Fibroblast of peridontal ligament (primary cell): ENCODE results near the gene ZBTB34.

Experiments used
- DNase-seq: peaks from one replicate; pipeline ENCODE4 v3.0.0-alpha.2; 2010; ENCODE audit errors: extremely low read depth

The ZBTB34 gene

DNA sequence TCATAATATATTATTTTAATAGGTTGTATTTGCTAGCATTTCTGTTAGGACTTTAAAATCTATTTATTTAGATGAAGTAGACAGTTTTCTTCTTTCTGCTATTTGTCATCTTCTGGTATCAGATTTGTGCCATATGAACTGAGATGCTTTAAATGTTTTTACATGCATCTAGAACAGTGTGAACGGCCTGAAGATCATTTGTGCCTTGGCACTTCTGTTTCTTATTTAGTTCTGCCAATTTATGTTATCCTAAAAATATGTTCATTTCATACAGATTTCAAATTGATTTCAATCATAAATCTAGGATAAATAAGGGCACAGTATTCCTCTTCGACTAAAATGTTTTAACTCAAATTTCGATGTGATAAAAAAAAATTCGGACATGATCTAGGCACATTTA lies 16.1 kb downstream of the ZBTB34 start:
- no peak for DNase-seq

DNA sequence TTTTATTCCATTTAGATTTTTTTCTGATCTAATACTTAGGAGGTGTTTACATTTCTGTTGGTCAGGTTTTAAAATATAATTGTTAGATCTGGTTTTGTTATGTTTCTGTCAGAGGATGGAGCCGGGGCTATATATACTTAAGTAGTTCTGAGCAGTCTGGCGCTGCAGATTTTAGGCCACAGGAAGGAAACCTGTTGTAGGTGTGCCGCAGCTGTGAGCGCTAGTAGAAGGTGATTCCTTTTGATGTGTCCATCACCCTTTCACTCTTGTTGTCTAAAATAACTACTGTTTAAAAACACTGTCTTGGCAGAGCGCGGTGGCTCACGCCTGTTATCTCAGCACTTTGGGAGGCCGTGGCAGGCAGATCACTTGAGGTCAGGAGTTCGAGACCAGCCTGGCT lies 17.0 kb downstream of the ZBTB34 start:
- DNase-seq: no peak

DNA sequence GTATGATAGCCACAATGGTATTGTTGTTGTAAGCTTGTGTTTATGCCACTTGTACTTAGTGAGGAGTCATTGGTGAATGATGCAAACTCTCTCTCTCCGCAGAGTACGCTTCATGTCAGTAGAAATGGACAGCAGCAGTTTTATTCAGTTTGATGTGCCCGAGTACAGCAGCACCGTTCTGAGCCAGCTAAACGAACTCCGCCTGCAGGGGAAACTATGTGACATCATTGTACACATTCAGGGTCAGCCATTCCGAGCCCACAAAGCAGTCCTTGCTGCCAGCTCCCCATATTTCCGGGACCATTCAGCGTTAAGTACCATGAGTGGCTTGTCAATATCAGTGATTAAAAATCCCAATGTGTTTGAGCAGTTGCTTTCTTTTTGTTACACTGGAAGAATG lies 18.8 kb downstream of the ZBTB34 start:
- no peak for DNase-seq

DNA sequence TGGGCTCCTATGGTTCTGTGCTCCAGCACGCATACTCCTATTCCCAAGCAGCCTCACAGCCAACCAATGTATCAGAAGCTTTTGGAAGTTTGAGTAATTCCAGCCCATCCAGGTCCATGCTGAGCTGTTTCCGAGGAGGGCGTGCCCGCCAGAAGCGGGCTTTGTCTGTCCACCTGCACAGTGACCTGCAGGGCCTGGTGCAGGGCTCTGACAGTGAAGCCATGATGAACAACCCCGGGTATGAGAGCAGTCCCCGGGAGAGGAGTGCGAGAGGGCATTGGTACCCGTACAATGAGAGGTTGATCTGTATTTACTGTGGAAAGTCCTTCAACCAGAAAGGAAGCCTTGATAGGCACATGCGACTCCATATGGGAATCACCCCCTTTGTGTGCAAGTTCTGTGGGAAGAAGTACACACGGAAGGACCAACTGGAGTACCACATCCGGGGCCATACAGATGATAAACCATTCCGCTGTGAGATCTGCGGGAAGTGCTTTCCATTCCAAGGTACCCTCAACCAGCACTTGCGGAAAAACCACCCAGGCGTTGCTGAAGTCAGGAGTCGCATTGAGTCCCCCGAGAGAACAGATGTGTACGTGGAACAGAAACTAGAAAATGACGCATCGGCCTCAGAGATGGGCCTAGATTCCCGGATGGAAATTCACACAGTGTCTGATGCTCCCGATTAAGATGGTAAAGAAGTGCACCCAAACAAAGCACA lies 19.9 kb downstream of the ZBTB34 start:
- no peak for DNase-seq

DNA sequence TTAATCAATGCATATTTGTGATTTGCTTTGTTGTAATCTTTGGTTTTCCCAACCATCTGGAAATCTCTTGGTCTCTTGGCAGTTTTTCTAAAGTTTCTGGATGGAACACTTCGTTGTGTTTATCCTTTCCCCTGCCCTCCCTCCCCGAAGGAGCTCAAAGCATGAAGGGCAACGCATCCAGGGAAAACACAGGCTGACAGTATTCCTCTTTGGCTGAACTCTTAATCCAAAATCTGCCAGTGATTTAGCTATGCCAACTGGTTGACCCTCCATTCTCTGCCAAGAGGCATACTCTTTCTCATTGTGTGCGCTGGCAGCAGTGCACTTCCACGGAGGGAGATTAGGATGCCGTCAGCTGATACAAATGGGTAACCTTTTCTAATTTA lies 20.5 kb downstream of the ZBTB34 start:
- no peak for DNase-seq

DNA sequence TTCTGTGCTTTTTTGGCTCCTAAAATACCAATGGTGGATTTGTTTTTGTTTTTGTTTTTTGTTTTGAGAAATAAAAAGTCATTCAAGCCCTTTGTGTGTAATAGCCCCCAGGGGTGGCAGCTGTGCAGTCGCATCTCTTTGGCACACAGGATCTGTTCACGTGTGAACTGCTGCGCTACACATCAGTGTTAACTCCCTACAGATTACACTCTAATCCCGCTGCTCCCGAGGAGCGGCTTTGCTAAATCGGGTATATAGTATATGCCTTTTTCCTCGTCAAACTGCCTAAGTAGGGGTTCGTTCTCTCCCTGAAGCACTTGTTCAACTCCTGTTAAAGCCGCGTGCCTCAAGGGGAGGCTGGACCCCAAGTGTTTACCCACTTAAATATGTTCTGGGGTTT lies 22.3 kb downstream of the ZBTB34 start:
- no peak for DNase-seq

DNA sequence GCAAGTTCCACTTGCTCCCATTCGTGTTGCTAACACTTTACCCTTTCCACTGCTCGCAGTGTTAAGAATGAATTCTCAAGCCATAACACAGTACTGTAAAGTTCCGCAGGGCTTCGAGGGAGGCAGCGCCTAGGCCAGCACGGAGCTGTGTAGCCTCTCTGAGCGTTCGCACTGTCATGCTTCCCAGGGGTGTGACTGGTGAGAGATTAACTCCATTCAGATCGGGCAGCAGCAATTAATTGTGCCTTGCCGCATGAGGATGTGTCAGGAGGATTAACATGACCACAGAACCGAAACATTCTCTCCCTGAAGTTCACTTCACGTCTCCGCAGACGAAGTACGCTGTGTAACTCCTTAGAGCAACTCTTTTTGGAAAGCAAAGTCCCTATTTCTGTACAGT lies 23.2 kb downstream of the ZBTB34 start:
- DNase-seq: no peak

DNA sequence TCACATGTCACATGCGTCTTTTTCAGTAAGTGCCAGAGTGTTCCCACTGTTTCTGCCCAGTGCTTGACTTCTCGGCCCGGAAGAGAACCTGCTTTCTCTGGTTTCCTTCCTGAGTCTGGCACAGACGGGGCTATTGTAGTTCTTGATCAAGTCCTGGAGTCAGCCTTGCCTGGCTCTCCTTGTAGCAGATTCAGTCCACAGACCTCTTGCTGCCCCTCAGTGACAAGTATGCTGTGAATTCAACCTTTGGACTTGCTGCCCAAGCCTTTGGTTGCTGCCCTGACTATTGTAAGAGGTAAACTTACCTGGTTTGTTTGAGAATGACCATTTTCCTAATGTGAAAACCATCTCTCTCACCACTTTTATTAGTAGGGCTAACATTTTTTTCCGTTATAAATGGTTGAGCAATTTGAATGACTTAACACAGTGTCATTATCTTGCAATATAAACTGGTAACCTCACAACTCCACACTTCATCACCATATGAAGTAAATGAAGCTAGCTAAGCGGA lies 24.7 kb downstream of the ZBTB34 start:
- peak; percentile 12 for DNase-seq

DNA sequence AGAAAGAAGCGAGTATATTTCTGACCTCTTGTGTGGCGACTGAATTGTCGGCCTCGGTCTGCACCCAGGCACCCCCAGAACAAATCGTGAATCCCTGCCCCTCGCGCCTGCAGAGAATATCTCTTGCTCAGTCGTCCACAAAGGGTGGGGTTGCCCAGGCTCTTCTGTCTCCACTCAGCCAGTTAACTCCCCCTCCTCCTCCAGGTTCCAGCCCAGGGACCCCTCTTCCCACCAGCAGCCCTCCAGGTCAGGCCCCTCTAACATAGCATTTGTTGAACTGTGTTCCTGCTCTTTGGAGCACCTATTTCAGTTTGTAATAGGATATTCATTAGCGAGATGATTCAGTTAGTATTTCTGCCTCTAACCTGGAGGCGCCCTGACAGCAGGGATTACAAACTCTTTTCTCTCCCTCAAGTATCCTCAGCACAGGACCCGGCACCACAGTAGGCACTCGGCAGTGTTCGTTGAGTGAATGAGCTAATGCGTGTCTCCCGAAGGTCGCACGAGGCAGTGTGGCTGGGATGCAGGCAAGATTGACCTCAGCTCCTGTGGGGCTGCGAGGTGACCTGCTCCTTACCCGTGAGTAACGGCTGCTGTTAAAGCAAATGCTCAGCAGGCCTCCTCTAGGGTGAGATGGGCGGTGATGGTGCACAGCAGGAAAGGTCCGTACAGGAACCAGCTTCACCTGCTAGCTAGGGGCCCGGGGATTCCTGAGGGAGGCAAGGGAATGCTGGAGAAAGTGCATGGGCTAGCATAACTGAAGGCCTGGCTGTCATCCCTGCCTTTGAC lies 25.8 kb downstream of the ZBTB34 start:
- DNase-seq: no peak

DNA sequence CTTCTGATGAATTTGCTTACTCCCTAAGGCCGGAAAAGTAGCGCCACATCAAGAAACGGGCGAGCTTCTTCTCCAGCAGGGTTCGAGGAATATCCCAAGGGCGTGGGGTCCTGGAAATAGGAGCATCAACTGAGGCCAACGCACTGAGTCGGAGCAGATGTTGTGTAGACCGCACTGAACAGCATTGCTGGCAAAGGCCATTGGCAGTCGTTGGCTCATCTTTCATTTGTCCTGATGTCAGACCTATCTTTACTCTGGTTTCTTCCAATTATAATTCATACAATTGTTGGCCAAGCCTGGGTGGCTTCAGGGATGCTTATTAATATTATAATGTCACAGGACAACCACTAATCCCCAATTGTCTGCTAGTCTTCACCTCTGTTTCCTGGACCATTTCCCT lies 26.5 kb downstream of the ZBTB34 start:
- DNase-seq: no peak

DNA sequence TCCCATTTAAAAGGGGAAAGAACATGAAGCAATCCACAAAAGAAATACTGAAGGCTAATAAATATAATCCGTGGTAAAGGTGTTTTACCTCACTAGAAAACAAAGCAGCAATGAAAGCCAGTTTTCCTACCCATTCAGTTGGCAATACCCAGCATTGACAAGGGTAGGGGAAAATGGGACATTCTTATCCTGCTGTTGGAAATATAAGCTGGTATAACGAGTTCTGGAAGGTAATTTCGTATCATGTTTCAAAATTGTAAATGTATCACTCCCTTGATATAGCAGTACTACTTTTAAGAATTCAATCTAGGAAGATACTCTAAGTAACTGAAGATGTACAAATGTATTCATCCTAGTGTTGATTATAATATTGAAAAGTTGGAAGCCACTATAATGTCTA lies 31.2 kb downstream of the ZBTB34 start:
- DNase-seq: no peak

DNA sequence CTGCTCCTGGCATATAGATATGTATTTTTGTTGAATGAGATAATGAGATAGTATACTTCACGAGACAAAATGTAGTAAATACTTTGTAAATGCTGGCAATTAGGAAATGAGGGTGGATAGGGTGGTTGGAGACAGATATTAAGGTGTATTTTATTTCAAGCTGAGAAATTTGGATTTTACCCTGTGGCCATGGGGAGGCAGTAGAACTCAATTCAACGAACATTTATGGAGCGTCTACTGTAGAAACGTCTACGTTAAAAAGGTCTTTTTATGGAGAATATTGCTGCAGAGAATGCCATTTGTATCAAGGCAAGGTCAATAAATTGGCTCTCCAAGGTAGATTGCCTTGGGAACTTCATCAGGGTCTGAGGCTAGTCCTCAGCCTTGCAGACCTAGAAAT lies 32.6 kb downstream of the ZBTB34 start:
- DNase-seq: no peak

DNA sequence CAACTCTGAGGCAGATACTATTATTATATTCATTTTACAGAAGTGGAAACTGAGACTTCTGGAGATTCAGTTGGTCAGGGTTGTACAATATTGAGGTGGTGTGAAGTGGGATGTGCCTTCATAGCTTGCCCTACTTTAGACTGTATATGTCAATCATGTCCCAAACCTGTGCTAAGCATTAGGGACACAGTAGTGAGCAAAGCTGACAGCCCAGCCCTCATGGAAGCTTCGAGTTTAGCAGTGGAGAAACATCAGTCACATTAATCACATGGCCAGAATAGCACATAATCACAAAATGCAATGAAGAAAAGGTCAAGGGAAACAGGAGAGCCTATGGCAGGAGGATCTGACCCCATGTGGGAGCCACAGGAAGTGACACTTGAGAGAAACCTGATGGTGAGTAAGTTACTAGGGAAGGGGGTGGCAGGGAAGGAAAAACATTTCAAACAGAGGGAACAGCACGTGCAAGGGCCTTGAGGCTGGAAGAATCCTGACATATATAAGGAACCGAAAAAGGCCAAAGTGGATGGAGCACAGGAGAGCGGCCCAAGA lies 33.7 kb downstream of the ZBTB34 start:
- no peak for DNase-seq

DNA sequence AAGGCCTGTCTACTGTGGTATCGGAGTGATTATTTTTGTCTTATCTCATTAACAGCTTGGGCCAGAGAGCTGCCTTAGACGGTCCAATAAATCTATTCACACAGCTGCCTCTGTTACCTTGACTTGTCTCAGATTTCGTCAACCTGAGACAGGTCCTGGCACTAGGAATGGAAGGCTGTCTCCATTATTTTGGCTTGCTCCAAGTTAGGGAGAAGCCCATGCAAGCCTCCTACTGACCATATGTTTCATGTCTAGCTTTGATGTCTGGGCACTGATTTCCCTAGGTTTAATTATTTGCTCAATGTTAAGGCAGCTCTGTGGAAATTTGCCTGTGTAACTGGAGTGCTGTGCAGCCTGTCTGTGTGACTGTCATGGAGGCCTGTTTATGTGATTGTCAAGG lies 41.8 kb downstream of the ZBTB34 start:
- DNase-seq: no peak

DNA sequence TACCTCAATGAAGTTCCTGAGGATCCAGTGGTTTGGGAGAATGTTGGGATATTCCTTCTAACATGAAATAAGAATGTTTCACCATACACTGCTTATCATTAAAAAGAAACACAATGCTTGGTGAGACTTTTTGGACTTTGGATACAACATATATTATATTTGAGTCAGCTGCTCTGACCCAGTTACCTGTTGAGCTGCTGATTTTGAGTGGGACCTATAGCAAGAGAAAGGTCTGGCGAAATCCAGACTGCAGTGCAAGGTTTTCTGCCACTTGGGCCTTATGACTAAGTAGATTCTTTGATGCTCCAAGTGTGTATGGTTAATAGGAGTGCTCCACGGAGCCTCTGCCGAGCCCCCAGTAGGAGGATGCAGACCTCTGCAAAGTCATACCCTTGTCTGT lies 44.1 kb downstream of the ZBTB34 start:
- no peak for DNase-seq

DNA sequence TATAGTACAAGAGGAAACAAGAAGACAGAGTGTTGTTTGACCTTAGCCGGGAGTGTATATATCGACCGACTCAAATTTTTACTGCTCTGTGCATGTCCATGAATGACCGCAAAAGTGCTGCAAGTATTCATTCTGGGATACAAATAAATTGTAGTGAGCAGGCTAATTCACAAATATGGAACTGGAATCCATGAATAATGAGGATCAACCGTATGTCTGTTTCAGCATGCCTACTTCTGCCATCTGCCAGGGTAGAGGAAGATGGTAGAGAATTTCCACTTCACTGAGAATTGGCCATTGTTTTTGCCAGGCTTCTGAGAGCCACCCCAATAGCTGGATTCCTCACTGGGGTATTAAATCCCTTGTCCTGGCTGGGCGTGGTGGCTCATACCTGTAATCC lies 45.7 kb downstream of the ZBTB34 start:
- no peak for DNase-seq

DNA sequence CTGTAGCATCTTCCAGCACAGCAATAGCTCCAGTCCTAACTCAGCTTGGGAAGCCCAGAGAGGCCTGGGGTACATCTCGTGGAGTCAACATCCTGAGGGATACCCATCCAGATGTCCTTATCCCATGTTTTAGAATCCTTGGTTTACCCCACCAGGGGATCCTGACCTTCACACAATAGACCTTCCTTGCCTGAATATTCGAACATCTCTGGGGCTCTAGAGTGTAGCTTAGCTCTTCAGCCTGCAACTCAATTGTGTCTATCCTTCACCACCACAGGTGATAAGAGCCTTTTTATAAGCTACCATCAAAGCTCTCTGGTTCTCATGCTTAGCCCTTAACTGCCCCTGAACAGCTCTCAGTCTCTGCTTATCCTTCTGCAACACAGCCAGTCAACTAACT lies 46.6 kb downstream of the ZBTB34 start:
- DNase-seq: no peak

DNA sequence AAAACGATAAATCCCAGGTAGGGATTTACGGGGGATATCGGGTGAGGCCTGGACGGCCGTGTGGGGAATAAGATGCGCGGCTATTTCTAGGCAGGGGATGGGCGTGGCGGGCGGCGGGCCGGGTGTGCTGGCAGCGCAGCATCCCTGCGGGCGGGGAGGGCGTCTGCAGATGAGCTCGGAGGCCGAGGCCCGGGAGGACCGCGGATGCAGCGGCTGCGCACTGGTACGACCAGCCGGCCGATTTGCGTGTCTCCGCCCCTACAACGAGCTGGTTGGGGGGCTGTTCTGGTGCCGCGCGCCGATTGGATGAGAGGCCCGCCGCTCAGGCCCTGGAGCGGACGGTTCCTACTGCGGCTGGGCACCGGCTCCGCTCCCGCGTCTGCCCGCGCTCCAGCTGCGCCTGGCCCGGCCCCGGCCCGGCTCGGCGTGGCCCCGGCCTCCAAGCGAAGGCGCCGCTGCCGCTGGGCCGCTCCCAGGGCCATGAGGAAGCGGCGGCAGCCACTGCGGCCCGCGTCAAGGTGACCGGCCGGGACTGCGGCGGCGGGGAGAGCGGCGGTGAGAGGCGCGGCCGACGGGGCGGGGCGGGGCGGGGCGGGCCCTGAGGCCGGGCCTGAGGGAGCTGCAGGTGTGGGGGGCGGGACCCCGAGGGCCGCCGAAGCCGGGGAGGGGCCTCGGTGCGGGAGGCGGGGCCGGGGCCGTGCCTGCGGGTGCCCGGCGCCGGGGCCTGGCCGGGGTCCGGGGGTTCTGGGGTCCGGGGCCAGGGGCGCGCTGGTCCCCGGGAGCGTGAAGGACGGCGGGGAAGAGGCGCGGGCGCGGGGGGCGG lies 54.2 kb downstream of the ZBTB34 start, which contains the start of gene RALGPS1:
Gene RALGPS1, plus strand, starts transcription at position 325 of the 823 bp plus-strand sequence. CDS start 47,508 bp downstream, outside the sequence.
- DNase-seq: peak; percentile 87

DNA sequence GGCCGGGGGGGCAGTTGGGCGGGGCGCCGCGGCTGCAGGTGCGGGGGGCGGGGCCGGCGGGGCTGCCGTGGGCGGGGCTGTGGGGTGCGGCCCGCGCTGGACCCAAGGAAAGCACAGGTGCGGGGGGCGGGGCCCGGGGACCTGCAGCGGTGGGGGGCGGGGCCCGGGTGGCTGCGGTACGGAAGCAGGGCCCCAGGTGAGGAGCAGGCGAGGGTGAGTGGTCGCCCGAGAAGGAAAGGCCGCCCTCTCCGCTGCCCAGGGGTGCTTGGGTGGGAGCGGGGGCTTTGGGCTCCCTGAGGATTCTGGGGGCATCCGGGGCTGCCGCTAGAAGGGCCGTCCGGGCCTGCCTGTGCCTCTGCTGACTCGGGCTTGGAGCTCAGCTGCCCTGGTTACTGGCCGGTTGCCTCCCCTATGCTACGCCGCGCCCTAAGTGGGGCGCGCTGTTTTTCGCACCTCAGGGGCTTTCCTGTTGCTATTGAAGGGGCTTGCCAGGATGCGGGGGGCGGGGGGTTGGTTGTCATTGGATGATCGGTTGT lies 54.9 kb downstream of the ZBTB34 start:
- no peak for DNase-seq

DNA sequence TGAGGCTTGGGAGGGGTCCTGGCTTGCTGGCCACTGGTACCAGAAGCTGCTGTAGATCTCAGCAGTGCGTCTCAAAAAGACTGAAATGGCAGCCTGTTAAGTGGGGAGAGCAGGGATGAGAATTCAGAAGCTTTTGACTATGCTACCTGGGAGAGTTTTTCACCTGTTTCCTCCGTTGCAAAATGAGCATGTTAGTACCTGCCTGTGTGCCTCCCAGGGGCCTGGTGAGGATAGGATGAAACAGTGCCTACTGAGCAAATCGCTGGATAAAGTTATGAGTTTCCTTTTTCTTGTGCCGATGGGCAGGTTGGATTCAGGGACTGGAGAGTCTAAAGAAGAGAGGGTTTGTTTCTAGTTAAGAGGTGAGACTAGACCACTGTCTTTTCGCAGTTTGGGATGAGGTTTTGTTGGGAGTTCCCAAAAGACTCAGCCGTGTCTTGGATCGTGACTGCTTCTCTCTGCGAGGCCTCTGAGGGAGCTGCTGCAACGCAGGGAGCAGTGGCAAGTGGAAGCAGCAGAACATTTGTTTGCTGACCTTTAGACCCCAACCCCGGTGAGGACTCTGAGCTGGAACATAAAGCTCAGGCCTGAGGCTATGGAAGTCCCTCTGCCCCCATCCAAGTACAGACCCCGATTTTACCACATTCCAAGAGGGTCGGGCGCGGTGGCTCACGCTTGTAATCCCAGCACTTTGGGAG lies 55.6 kb downstream of the ZBTB34 start:
- DNase-seq: no peak

DNA sequence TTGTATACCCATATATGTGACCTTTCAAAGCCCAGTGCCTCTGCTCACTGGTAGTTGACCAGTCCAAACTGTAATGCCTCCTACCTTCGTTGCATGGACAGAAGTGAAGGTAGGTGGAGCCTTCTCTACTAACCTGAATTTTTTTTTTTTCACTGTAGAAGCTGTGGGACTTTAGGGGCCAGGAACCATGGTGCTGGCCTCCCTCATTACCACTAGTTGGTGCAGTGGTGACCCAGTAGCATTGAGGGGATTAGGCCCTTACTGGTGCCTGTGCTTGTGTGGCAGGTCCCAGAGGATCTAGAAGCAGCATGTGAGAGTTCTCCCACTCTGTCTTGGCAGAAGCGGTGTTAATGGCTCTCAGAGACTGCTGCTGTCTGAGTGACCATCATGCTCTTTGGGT lies 56.5 kb downstream of the ZBTB34 start:
- no peak for DNase-seq
